GM12878 (cell line): ENCODE data around the gene SMIM31. TPM values are rescaled to one million over a fixed set of nuclear protein-coding genes. Genes with fewer than 3 reads are reported as not detected.

Experiments
- ATAC-seq: fragments of 200-7000 bp; cut with Tn5 transposase; 3 replicates; pipeline ENCODE4 v1.9.1; 2020; ENCODE audit warnings: mild to moderate bottlenecking, moderate library complexity
- BruUV-seq: library from RNA; stranded (reverse); fragments of 400-500 nt; replicated peaks from 2 replicates; lab custom pipeline; 2021; lab: Mats Ljungman, UMichigan
- CTCF ChIA-PET: fragments of 300-600 bp; sonication (Branson Sonifier 250); formaldehyde crosslinking; extraction: SDS; loops from one replicate; lab custom pipeline; 2021; ENCODE audit warnings: inconsistent platforms; lab: Yijun Ruan, JAX
- POLR2A ChIA-PET: fragments of 350-600 bp; formaldehyde crosslinking; extraction: SDS; loops from one replicate; lab custom pipeline; 2021; ENCODE audit warnings: inconsistent platforms; lab: Charles Lee
- RAD21 ChIA-PET: fragments of 300-600 bp; sonication (Branson Sonifier 250); formaldehyde crosslinking; loops from one replicate; lab custom pipeline; 2023; ENCODE audit warnings: antibody characterized with exemption; ENCODE audit not compliant: unreplicated experiment; lab: Charles Lee
- SMC1A ChIA-PET: fragments of 300-600 bp; sonication (Branson Sonifier 250); formaldehyde crosslinking; loops from one replicate; lab custom pipeline; 2023; ENCODE audit not compliant: unreplicated experiment, uncharacterized antibody; lab: Charles Lee
- DNase-seq: peaks from one replicate; pipeline ENCODE4 v3.0.0-alpha.2; 2011; ENCODE audit warnings: low read depth, low spot score
- FAIRE-seq: peaks from 3 replicates; lab custom pipeline; 2011; peaks lifted over from hg19 to GRCh38; lab: Jason Lieb, UNC
- H2AFZ ChIP-seq: 2 replicates; pipeline ENCODE4 v1.6.0; 2011; ENCODE audit warnings: low read depth, low read length, control low read depth; ENCODE audit not compliant: control insufficient read depth
- H3K27ac ChIP-seq: 2 replicates; pipeline ENCODE4 v1.5.1; 2011; ENCODE audit warnings: control low read depth; ENCODE audit not compliant: control insufficient read depth, insufficient read depth
- H3K27me3 ChIP-seq, 2 experiments: replicated peaks in 1 of 2; 2 replicates each; pipeline versions ENCODE4 v1.6.0 to v1.6.1; 2011; ENCODE audit warnings: low read length in 1 of 2; ENCODE audit not compliant: control insufficient read depth in 2 of 2, insufficient read depth in 2 of 2
- H3K36me3 ChIP-seq, 2 experiments: 2 replicates each; pipeline ENCODE4 v1.5.1; 2011; ENCODE audit warnings: low read length in 1 of 2; ENCODE audit not compliant: control insufficient read depth in 2 of 2, insufficient read depth in 2 of 2
- H3K4me1 ChIP-seq: 2 replicates; pipeline ENCODE4 v1.6.1; 2011; ENCODE audit warnings: mild to moderate bottlenecking, low read length, moderate library complexity, mixed read lengths; ENCODE audit not compliant: control insufficient read depth, insufficient read depth
- H3K4me2 ChIP-seq: 2 replicates; pipeline ENCODE4 v1.6.0; 2011; ENCODE audit warnings: control low read depth; ENCODE audit not compliant: control insufficient read depth, insufficient read depth
- H3K4me3 ChIP-seq: fragments of 200-600 bp; sonication (generic); 2 replicates; pipeline ENCODE4 v1.5.1; 2016
- H3K79me2 ChIP-seq: 2 replicates; pipeline ENCODE4 v1.6.0; 2011; ENCODE audit warnings: low read length; ENCODE audit not compliant: control insufficient read depth, insufficient read depth
- H3K9ac ChIP-seq: 2 replicates; pipeline ENCODE4 v1.8.0; 2011; ENCODE audit warnings: low read length, control low read depth, mixed read lengths; ENCODE audit not compliant: control insufficient read depth, insufficient read depth
- H3K9me3 ChIP-seq: replicated peaks from 3 replicates; pipeline ENCODE4 v1.5.1; 2011; ENCODE audit warnings: mild to moderate bottlenecking, low read length; ENCODE audit not compliant: control insufficient read depth, insufficient read depth
- H4K20me1 ChIP-seq: 2 replicates; pipeline ENCODE4 v1.6.0; 2011; ENCODE audit not compliant: control insufficient read depth, insufficient read depth
- CHD2 ChIP-seq: IDR thresholded peaks from 2 replicates; pipeline ENCODE4 v1.6.1; 2011; ENCODE audit warnings: low read depth, low read length, improper control_type of control experiment, borderline replicate concordance
- EZH2 ChIP-seq: IDR thresholded peaks from 2 replicates; pipeline ENCODE4 v1.6.1; 2012; ENCODE audit warnings: low read depth, mild to moderate bottlenecking, control low read depth, inconsistent platforms, low read length, borderline replicate concordance; ENCODE audit not compliant: control insufficient read depth
- KAT2A ChIP-seq: conservative IDR thresholded peaks from 2 replicates; pipeline ENCODE4 v1.6.1; 2011; ENCODE audit warnings: low read depth, low read length; ENCODE audit not compliant: control insufficient read depth
- KDM1A ChIP-seq: fragments of 200-600 bp; sonication (generic); IDR thresholded peaks from 2 replicates; pipeline ENCODE4 v1.6.1; 2016; ENCODE audit warnings: borderline replicate concordance
- RELA ChIP-seq: fragments of 450-650 bp; IDR thresholded peaks from 2 replicates; pipeline ENCODE4 v1.8.0; 2014; ENCODE audit warnings: borderline replicate concordance; ENCODE audit not compliant: partially characterized antibody
- SPI1 ChIP-seq: IDR thresholded peaks from 2 replicates; pipeline ENCODE4 v1.6.1; 2011; ENCODE audit warnings: low read depth, mild to moderate bottlenecking, low read length, moderate library complexity, borderline replicate concordance; ENCODE audit not compliant: insufficient read depth
- SUPT20H ChIP-seq: IDR thresholded peaks from 2 replicates; pipeline ENCODE4 v1.6.1; 2011; ENCODE audit warnings: low read depth, mild to moderate bottlenecking, low read length, moderate library complexity, borderline replicate concordance; ENCODE audit not compliant: control insufficient read depth
- WGBS: methylation state at CpG from one replicate; pipeline ENCODE4 v1.1.6; 2016; ENCODE audit warnings: low lambda C conversion rate; ENCODE audit not compliant: insufficient replicate concordance, insufficient coverage; ENCODE audit errors: missing lambda C conversion rate; 5-methylcytosine and 5-hydroxymethylcytosine counted together
- in situ Hi-C: fragments of 300-500 bp; cut with MboI; formaldehyde crosslinking; loops from 9 replicates; pipeline ENCODE4 v1.14.3; 2018; ENCODE audit warnings: mixed read lengths
- intact Hi-C: fragments of 100-400 bp; cut with micrococcal nuclease; formaldehyde crosslinking; loops from one replicate; pipeline ENCODE4 v1.14.2; 2022; ENCODE audit not compliant: unreplicated experiment
- polyA plus RNA-seq, 11 experiments: library from polyadenylated mRNA; depleted of rRNA in 4 of 11; unstranded in 6 of 11; stranded (reverse) in 5 of 11; fragments of >200 nt; fragmentation: Nextera tagmentation in 4 of 11; fragmentation: Illumina TruSeq in 1 of 11; extraction: Ambion mirVana in 4 of 11; extraction: Trizol in 1 of 11; gene quantifications; 1 replicate in 1 of 11; 2 replicates in 10 of 11; pipeline versions ENCODE4 v1.2.1 to v1.2.3, GENCODE V29; 2011 to 2016; ENCODE audit warnings: inconsistent platforms in 2 of 11, missing spikeins in 2 of 11, low read depth in 1 of 11
- total RNA-seq, 4 experiments: library from RNA; depleted of rRNA in 3 of 4; stranded (reverse); fragments of >200 nt in 3 of 4; fragmentation: Illumina TruSeq in 1 of 4; extraction: Trizol in 1 of 4; gene quantifications; 2 replicates each; pipeline versions ENCODE4 v1.2.1 to v1.2.3, GENCODE V29; 2013 to 2021
- TF ChIP-seq, protein P1 (sequence below): fragments of 450-650 bp; formaldehyde crosslinking; IDR thresholded peaks from 2 replicates; pipeline ENCODE4 v1.5.0; 2022; ENCODE audit warnings: mild to moderate bottlenecking, missing genetic modification characterization

The SMIM31 gene
- total and polyA plus RNA-seq, 10 of the 15 experiments (the other 5 are each of a cell fraction or from before 2014, with no cell fraction given): not detected

GRCh38 chr4:164813554-164813953, 59.6 kb downstream of the SMIM31 start (continued):
- TF ChIP-seq CHD2 (no peak), KAT2A (no peak)
- TF ChIP-seq, all 136 proteins: peak for 0

DNA sequence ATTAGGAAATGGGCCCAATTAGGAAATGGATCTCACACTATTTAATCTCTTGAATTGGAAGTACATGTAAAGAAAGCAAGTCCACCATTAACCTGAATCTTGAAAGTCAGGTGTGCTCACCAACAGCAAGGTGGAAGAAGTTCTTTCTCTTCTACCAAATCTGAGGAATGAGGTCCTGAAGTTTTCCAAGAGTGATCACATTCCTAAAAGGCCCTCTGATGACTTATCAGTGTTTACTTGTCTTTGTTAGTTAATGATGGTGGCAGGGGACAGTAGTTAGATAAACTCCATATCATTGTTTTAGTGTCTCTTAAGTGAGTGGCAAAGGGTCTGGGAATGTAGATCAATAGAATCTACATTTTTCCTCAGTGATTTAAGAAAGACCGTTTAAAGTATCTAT, 61.8 kb downstream of the SMIM31 start:
- DNase-seq: no peak
- Histone ChIP-seq H3K36me3 (no peaks in the 10 kb centered on the region), H3K4me3 (no peak overlapping the region), H4K20me1 (no peaks in the 10 kb centered on the region), H3K27ac (no peak overlapping the region), H3K9ac (no peak overlapping the region), H2AFZ (no peak overlapping the region), H3K79me2 (no peaks in the 10 kb centered on the region), H3K9me3 (no peaks in the 10 kb centered on the region), H3K4me1 (no peaks in the 10 kb centered on the region), H3K27me3 (no peaks in the 10 kb centered on the region), H3K4me2 (no peak overlapping the region)
- intact Hi-C loops (no loop called here), in situ Hi-C loops (no loop called here)
- ChIA-PET RAD21 (no interaction called here), CTCF (interaction anchor here (1.7 kb wide), 1 partner anchor 79 kb away, joined by 3 read pairs; no protein-coding TSS in a partner anchor), POLR2A (no interaction called here), SMC1A (interaction anchor here (0.5 to 1.1 kb wide), 2 partner anchors 35 to 124 kb away, joined by 3 read pairs; no protein-coding TSS in a partner anchor)
- ATAC-seq: no peak
- no peak for TF ChIP-seq SUPT20H
- no peak for FAIRE-seq
- no TSS peak for BruUV-seq
- 27% methylated on average over 1 of the region's 1 CpG for WGBS

DNA sequence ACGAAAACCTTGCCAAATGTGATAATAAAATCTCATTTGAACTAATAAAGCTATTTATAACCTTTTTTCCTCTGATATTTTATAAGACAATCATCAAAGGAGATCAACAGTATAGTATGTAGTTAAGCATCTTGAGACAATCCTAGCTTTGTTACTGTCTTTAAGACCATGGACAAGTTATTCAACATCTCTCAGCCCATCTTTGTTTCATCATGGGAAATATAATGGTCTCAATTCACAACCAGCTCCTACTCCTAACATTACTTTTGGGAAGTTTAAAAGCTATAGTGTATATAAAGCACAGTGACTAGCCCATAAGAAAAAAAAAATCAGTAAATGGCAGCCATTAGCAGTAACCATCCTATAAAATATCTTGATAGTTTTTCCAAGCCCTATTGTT, 65.4 kb downstream of the SMIM31 start:
- DNase-seq (no peak), FAIRE-seq (peak; percentile 7), ATAC-seq (no peak)
- POLR2A ChIA-PET: no interaction called here
- SMC1A ChIA-PET: interaction anchor here (0.8 to 2.3 kb wide), 3 partner anchors 12 to 22 kb away, joined by 3 to 5 read pairs (median 3); no protein-coding TSS in a partner anchor
- no peaks in the 10 kb centered on the region for H3K36me3 ChIP-seq
- H3K9me3 ChIP-seq: no peaks in the 10 kb centered on the region
- no peaks in the 10 kb centered on the region for H3K27me3 ChIP-seq
- H3K27ac ChIP-seq: no peak overlapping the region
- 5% methylated on average over 1 of the region's 1 CpG for WGBS
- CTCF ChIA-PET: interaction anchor here (0.6 to 1.3 kb wide), 3 partner anchors 9 to 116 kb away, joined by 3 read pairs; no protein-coding TSS in a partner anchor
- no peaks in the 10 kb centered on the region for H4K20me1 ChIP-seq
- no peak overlapping the region for H2AFZ ChIP-seq
- in situ Hi-C loops: no loop called here
- TF ChIP-seq, protein P1, sequence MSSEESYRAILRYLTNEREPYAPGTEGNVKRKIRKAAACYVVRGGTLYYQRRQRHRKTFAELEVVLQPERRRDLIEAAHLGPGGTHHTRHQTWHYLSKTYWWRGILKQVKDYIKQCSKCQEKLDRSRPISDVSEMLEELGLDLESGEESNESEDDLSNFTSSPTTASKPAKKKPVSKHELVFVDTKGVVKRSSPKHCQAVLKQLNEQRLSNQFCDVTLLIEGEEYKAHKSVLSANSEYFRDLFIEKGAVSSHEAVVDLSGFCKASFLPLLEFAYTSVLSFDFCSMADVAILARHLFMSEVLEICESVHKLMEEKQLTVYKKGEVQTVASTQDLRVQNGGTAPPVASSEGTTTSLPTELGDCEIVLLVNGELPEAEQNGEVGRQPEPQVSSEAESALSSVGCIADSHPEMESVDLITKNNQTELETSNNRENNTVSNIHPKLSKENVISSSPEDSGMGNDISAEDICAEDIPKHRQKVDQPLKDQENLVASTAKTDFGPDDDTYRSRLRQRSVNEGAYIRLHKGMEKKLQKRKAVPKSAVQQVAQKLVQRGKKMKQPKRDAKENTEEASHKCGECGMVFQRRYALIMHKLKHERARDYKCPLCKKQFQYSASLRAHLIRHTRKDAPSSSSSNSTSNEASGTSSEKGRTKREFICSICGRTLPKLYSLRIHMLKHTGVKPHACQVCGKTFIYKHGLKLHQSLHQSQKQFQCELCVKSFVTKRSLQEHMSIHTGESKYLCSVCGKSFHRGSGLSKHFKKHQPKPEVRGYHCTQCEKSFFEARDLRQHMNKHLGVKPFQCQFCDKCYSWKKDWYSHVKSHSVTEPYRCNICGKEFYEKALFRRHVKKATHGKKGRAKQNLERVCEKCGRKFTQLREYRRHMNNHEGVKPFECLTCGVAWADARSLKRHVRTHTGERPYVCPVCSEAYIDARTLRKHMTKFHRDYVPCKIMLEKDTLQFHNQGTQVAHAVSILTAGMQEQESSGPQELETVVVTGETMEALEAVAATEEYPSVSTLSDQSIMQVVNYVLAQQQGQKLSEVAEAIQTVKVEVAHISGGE: no peak
- TF ChIP-seq KDM1A (no peak), EZH2 (no peak), RELA (no peak), SPI1 (no peak)
- H3K4me1 ChIP-seq: no peaks in the 10 kb centered on the region
- intact Hi-C loops: no loop called here
- no peak overlapping the region for H3K4me2 ChIP-seq
- no TSS peak for BruUV-seq
- RAD21 ChIA-PET: no interaction called here
- no peak overlapping the region for H3K4me3 ChIP-seq
- no peaks in the 10 kb centered on the region for H3K79me2 ChIP-seq
- no peak overlapping the region for H3K9ac ChIP-seq
